Skeletal muscle cell (primary cell): Measurements from ENCODE around the gene XYLT1.
"Not testable (repeated sequence)": the region's sequence is repeated elsewhere in the genome, so short reads cannot be mapped to it uniquely, and the experiment has no call there.

Source experiments
- DNase-seq: peaks from one replicate; pipeline ENCODE4 v3.0.0-alpha.2; 2010; ENCODE audit warnings: low read depth
- H3K4me3 ChIP-seq: 2 replicates; pipeline ENCODE4 v1.5.1; 2011; ENCODE audit warnings: low read depth, mild to moderate bottlenecking, control low read depth, low read length, moderate library complexity

The XYLT1 gene

DNA sequence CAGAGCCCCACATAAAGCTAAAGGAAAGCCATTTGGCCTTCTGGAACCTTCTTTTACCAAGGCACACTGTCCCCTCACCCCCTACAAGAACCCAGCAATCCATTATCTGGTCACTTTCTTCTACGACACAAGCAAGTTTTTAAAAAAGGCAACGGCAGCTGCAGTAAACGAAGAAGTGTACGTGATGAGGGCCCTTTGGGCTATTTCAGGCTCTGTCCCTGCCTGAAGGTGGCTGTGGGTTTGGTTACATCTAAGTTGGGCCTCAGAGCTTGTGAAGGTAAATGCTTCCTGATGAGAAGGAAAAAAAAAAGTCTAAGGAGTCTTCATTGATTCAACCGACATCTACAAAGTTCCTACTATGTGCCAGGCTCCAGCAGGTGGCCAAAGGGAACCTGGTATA is 35.4 kb downstream of the XYLT1 start:
- DNase-seq, result no peak
- no peak overlapping the region for H3K4me3 ChIP-seq

DNA sequence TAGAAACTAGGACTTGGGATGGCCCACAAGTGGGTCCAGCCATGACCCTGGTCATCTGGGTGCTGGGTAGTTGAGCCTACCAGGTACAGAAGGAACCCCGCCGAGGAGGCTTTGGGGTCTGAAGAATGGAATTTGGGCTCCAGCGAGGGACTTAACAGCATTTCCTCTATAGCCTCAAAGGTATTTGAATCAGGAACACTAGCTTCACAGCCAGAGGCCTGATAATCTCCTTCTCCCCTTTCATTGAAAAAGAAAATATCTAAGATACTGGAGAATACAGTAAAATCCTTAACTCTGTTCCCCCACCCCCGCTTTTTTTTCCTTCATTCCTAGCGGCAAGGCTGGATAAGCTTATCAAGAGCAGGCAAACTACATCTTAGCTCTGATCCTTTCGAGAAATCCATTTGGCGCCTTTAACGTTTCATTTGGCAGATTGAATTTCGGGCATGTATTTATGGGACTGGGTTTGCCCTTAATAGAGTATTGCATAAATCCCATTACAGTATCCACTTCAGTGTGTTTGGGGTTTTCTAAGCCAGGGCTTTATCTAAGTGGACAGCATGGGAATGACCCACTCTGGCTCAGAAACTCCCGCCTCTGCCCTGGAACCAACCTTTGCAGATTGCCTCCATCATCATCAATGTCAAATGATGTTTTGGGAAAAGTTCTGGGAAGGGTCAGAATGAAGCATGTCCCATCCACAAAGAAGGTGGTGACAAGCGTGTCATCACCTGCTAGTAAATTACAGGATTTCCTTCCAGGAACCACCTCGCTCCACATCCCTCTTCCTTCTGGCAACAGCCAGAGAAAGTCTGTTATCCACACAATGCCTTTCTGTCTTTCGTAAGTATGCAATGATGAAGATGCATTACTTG is 36.9 kb downstream of the XYLT1 start:
- no peak overlapping the region for H3K4me3 ChIP-seq
- DNase-seq, result no peak

DNA sequence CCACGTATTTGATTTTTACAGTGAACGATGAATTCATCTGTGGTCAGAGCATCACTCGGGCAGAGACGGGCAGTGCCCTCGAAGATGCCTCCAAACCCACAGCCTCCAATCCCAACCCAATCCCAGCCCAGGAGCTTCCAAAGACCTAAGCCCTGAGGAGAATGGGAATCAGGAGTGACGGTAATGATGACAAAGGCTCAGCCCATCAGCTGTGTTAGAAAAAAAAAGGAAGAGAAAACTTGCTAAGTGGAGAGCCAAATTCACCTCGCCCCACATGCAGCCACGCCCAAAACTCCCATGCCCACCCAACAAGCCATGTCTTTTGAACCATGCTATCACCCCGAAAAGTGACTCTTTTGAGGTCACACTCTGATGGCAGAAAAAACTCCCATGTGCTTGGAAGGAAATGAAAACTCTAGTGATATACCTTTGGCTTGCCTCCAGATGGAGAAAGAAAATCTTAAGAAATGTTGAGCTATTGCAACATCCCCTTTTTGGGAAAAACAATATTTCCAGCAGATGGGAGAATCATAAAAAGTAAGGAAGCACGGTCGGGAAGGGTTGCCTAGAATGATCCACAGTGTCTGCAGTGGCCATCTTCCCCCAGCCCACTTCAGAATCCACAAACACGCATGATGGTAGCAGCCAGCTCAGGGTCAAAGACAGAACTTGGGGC is 37.7 kb downstream of the XYLT1 start:
- no peak overlapping the region for H3K4me3 ChIP-seq
- peak; percentile 18 for DNase-seq

DNA sequence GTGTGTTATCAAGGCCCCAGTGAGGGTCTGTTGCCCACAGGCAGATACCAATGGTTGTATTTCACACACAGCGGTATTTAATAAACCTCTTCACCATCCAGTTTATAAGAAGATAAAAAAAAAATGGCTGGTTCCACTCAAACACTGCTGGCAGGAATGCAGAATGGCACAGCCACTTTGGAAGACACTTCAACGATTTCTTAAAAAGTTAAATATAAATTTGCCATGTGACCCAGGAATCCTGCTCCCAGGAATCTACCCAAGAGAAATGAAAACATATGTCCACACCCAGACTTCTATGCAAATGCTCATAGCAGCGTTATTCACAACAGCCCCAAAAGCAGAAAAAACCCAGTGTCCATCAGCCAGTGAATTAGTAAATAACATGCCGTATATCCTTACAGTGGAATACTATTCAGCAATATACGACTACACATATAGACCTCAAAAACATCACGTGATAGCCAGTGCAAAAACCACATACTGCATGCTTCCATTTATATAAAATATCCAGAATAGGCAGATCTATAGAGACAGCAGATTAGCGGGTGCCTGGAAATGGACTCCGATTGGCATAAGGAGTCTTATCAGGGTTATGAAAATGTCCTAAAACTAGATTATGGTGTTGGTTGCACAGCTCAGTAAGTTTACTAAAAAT is 38.7 kb downstream of the XYLT1 start:
- no peak overlapping the region for H3K4me3 ChIP-seq

DNA sequence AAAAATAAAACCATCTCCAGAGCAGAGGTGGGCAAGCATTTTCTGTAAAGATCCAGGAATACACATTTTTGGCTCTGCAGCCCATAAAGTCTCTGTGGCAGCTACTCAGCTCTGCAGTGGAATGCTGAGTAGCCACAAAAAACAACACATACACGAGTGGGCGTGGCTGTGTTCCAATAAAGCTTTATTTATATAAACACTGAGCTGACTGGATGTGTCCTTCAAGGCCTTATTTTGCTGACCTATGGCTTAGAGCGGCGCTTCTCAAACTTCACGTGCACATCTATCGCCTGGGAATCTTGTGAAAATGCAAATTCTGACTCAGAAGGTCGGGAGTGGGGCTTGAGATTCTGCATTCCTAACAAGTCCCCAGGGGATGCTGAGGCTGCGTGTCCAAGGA is 39.7 kb downstream of the XYLT1 start:
- DNase-seq, result no peak
- H3K4me3 ChIP-seq, result no peak overlapping the region

More for the DNA sequence above, 38.7 kb downstream of the XYLT1 start:
- no peak for DNase-seq

DNA sequence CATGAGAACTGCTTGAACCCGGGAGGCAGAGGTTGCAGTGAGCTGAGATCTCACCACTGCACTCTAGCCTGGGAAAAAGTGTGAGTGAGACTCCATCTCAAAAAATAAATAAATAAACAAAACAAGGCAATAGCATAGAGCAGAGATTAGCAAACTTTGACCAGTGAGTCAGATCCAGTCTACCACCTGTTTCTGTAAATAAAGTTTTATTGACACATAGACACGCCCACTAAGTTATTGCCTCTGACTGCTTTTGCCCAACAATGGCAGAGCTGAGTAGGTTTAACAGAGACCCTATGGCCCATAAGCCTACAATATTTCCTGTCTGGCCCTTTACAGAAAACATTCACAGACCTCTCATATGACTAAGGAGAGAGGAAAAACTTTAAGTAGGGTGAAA is 44.3 kb downstream of the XYLT1 start:
- no peak overlapping the region for H3K4me3 ChIP-seq
- no peak for DNase-seq

DNA sequence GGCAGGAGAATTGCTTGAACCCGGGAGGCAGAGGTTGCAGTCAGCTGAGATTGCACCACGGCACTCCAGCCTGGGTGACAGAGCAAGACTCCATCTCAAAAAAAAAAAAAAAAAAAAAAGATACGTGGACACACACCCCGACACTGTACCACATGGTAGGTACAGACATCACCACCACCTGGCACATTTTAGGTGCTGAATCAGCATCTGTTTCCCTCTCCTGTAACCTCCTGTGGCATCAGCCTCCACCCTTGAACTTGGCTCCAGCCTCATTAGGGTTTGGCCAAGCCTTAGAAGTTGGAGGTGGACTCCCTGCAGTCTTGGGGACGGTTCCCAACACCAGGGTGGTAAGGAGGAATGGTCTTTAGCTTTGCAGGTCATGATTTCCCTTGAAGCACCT is 46.0 kb downstream of the XYLT1 start:
- no peak overlapping the region for H3K4me3 ChIP-seq
- no peak for DNase-seq

DNA sequence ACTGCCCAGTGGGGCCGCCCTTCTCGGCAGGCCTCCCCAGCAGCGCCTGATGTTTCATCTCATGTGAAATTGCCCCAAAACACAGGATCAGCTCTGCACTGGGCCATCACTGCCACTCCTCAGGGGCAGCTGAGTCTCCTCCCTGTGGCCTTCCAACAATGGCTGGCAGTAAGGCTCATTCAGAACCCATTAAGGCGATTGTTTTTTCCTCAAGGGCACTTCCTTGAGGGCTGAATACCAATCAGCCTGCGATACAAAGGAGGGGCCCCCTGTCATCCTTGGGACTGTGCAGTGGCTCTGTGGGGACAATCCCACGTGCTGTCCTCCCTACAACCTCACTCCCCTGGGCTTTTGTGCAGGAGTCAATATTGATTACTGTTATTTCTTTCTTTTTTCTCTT is 47.5 kb downstream of the XYLT1 start:
- H3K4me3 ChIP-seq, result no peak overlapping the region
- no peak for DNase-seq

DNA sequence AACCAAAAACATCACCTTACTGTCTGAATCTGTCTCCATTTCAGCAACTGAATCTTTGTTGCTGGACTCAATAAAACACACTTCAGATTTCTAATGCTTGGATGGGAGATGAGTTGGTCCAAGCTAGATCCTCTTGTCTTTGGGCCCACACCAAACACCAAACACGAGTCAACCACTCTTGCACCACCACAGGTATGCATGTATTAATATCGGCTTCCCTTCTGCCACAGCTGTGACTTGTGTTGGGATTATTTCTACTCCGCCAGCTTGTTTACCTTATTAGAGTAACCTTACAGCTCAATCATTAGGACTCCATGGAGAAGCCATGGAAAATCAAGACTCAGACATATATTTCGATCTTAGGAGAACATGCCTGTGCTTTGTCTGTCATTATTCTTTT is 49.9 kb downstream of the XYLT1 start:
- H3K4me3 ChIP-seq, result no peak overlapping the region
- no peak for DNase-seq

DNA sequence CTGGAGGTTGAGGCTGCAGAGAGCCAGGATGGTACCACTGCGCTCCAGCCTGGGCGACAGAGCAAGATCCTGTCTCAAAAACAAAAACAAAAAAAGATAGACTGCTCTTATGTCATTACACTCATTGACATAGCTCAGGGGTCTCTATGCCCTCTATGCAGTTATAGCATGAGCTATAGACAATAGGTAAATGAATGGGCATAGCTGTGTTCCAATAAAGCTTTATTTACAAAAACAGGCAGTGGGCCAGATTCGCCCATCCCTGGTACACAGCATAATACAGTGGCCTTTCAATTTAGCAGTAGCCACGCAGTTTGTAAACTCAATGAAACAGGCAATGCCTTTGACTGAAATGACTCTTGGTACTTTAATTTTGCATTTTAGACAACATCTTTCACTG is 51.5 kb downstream of the XYLT1 start:
- no peak for DNase-seq
- no peak overlapping the region for H3K4me3 ChIP-seq

DNA sequence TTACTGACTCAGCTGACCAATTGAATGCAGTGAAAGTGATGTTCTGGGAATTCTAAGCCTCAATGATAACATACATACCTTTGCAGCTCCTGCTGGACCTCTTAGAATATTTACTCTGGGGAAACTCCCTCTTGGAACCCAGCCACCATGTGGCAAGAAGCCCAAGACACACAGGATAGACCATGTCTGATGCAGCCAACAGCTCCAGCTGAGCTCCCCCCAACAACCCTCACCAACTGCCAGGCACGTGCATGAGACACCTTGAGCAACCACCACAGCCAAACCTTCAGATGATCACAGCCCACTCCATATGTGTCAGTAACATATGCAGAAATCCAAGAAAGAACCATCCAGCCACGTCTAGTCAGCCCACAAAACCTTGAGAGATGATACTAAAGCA is 53.0 kb downstream of the XYLT1 start:
- H3K4me3 ChIP-seq, result no peak overlapping the region
- no peak for DNase-seq

DNA sequence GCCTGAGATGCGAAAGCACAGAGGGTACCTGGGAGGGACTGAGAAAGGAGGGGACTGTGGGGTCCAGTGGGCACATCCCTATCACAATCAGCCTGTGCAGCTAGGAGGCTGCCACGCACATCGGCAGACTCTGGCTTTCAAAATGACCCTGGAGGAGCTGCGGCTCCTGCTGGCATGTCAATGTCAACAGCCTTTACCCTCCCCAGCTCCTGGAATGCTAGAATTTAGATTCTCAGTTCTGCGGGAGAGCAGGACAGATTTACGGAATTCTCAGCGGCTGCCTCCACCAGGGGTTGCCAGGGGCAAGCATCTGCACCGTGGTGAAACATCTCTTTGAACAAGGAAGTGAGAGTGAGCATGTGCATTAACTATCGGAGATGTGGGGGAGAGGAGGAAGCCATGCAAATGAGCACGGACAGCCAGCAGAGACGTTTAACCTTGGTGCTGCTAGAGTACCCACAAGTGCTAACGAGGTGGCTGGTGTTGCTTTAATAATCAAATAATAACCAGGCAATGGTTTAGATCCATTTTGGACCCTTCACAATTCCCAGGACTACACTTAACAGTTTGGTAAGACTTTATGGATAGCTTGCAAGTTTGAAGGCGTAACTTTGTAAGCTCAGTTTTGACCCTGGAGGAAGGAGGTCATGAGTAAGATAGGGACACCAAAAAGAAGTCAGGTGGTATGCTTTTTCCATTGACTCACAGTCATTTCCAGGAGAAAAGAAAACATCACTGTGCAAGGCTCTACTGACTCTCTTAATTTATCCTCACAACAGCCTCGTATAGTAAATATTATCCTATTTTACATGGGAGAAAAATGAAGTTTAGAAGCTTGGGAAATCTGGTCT is 54.1 kb downstream of the XYLT1 start:
- H3K4me3 ChIP-seq, result no peak overlapping the region
- no peak for DNase-seq

DNA sequence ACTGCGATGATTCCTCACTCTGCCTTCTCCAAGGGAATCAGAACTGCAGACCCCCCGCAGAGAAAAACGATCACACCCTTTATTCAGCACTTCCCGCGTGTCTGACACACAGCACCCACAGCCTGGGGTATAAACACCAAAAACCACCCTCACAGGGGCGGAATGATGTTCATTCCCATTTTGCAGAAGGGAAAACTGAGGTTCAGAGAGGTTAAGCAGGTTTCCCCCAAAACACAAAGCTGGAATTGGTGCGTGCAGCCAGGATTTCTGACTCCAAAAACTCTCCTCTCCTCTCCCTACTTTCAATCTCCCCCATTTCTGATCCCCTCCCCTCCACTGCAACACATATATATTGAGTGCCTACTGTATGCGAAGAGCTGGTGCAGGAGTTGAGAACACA is 55.8 kb downstream of the XYLT1 start:
- H3K4me3 ChIP-seq, result no peak overlapping the region
- DNase-seq, result no peak

DNA sequence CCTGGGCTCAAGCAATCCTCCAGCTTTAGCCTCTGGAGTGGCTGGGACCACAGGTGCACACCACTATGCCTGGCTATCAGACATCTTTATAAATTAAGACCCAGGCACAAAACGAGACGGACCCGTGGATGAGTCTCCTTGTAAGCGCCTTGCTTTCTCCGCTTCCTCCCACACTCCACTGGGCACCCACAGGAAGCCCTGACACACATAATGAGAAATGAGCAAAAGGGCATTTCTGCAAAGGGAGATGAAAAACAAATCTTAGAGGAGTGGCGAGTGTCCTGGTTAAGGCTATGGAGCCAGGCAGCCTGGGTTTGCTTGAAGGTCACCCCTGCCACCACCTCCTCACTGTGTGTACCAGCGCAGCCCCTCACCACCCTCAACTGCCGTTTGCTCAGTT is 56.3 kb downstream of the XYLT1 start:
- H3K4me3 ChIP-seq, result no peak overlapping the region
- no peak for DNase-seq

DNA sequence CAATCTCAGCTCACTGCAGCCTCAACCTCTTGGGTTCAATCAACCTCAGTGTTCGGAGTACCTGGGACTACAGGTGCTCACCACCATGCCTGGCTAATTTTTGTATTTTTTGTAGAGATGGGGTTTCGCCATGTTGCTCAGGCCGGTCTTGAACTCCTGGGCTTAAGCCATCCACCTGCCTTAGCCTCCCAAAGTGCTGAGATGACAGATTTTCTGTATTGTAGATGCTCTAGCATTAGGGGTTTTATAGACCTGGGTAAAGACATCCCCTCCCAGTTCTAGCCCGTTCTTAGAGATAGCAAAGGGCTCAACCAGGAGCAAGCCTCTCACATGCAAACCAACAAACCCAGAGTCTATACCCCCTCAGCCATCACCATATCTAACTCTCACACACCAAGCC is 57.3 kb downstream of the XYLT1 start:
- H3K4me3 ChIP-seq, result no peak overlapping the region
- no peak for DNase-seq

DNA sequence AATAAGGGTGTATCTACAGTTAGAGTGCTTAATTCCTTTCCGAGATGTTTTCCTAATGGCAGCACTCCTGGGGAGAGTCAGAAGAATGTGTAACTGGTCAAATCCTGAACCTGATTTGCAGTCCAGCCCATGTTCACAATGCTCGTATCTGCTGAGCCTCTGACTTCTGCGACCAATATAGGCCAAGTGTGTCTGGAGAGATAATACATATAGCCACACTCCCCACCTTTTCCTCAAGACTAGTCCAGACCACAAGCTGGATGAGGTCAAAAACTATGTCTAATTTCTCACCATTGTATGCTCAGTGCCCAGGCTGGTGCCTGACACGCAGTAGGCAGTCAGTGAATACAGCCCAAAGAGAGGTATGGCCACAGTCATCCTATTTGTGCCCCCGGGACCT is 58.0 kb downstream of the XYLT1 start:
- H3K4me3 ChIP-seq, result no peak overlapping the region
- no peak for DNase-seq

DNA sequence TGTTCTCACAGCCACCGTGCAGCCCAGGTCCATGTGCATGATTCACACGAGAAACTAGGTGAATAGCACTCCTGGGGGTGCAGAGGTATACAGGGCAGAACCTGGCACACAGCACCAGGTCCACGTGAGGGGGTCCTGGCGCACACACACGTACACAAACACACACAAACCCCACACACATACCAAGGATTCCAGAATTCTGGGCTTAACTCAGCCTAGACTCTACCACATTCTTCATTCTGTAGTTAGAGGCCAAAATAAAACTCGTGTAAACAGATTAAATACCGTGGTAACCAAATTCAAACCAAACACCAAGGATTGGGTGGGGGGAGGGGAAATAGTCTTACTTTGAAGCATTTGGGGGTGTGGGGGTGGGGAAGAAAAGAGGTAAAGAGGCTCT is 58.5 kb downstream of the XYLT1 start:
- no peak for DNase-seq
- H3K4me3 ChIP-seq, result no peak overlapping the region

DNA sequence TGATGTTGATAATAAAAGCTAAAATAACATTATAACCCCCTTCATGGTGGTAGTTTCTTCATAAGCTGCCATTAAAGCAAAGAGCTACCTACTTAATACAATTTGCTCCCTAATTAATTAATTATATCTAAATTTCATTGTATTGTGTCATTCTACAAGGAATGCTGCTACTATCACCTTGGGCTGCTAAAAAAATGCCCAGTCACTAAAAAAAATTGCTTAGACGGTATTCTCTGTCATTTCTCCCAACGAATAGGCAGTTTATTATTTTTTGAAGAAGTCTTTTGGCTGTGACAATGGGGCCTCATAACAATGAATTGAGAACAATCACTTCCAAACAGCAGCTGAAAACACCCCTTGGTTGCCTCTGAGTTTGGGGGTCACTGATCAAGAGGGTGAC is 59.5 kb downstream of the XYLT1 start:
- no peak overlapping the region for H3K4me3 ChIP-seq
- no peak for DNase-seq

DNA sequence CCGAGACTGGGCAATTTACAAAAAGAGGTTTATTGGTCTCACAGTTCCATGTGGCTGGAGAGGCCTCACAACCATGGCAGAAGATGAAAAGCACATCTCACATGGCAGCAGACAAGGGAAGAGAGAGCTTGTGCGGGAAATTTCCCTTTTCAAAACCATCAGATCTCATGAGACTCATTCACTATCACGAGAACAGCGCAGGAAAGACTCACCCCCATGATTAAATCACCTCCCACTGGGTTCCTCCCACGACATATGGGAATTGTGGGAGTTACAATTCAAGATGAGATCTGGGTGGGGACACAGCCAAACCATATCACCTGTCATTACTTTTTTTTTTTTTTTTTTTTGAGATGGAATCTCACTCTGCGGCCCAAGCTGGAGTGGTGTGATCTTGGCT is 60.4 kb downstream of the XYLT1 start:
- DNase-seq, H3K4me3 ChIP-seq: not testable (repeated sequence)

DNA sequence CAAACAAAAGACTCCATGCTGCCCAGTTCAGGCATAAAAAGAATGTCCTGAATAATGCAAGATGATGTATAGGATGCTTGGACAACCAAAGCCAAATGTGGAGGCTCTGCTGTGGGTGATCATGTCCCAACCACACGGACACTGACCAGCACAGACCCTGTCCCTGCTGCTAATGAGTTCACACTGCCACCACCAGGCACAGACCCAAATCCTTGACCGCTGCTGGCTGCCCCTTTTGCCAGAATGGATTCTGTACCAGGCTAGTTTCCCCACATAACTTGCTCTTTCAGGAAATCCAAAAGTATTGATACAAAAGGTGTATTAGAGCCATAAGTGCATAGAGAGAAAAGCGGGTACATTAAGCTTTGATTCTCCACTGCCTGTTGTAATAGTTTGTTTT is 60.9 kb downstream of the XYLT1 start:
- no peak overlapping the region for H3K4me3 ChIP-seq
- no peak for DNase-seq
